Progenitor cell of endocrine pancreas (in vitro differentiated cells): Measurements from ENCODE around the gene DUSP9. TPM values are rescaled to one million over a fixed set of nuclear protein-coding genes. Genes with fewer than 3 reads are reported as not detected.

Source experiments
- DNase-seq: peaks from one replicate; pipeline ENCODE4 v3.0.0; 2021; ENCODE audit warnings: low spot score; ENCODE audit not compliant: unreplicated experiment
- H3K27ac Mint-ChIP-seq: 2 replicates; pipeline ENCODE4 v1.8.0; 2021; ENCODE audit warnings: mild to moderate bottlenecking, moderate library complexity, mixed read lengths
- H3K27me3 Mint-ChIP-seq: 2 replicates; pipeline ENCODE4 v1.8.0; 2021; ENCODE audit warnings: mixed read lengths
- H3K36me3 Mint-ChIP-seq: 2 replicates; pipeline ENCODE4 v1.8.0; 2022; ENCODE audit warnings: mixed read lengths; ENCODE audit not compliant: insufficient read depth
- H3K4me1 Mint-ChIP-seq: 2 replicates; pipeline ENCODE4 v1.8.0; 2021; ENCODE audit warnings: low read depth, mixed read lengths
- H3K4me3 Mint-ChIP-seq: 2 replicates; pipeline ENCODE4 v1.8.0; 2021; ENCODE audit warnings: low read depth, mild to moderate bottlenecking, moderate library complexity, mixed read lengths
- H3K9me3 Mint-ChIP-seq: 2 replicates; pipeline ENCODE4 v1.8.0; 2021; ENCODE audit warnings: low read depth, mixed read lengths
- CTCF ChIP-seq: fragments of 200-600 bp; sonication (generic); IDR thresholded peaks from one replicate; pipeline ENCODE4 v1.5.0; 2021; ENCODE audit warnings: antibody characterized with exemption, mild to moderate bottlenecking; ENCODE audit not compliant: unreplicated experiment
- total RNA-seq: library from RNA; stranded (reverse); gene quantifications from 2 replicates; pipeline ENCODE4 v1.2.1, GENCODE V29; 2021

DUSP9 gene
- total RNA-seq, 1 donor from 2014 or later: 36.5 TPM

GRCh38 chrX:153637121-153638040 lies 9.6 kb upstream of the DUSP9 start:
- H3K4me3 Mint-ChIP-seq: no peak overlapping the region
- peaks cover 15% of the 10 kb centered on the region for H3K4me1 Mint-ChIP-seq
- H3K27me3 Mint-ChIP-seq: peaks cover 9% of the 10 kb centered on the region
- no peak overlapping the region for H3K27ac Mint-ChIP-seq
- DNase-seq: no peak
- no peaks in the 10 kb centered on the region for H3K36me3 Mint-ChIP-seq
- no peak for TF ChIP-seq CTCF
- H3K9me3 Mint-ChIP-seq: no peaks in the 10 kb centered on the region

GRCh38 chrX:153638041-153638371 lies 9.0 kb upstream of the DUSP9 start:
- H3K4me3 Mint-ChIP-seq: no peak overlapping the region
- TF ChIP-seq CTCF: no peak
- DNase-seq: no peak
- H3K9me3 Mint-ChIP-seq: no peaks in the 10 kb centered on the region
- no peaks in the 10 kb centered on the region for H3K36me3 Mint-ChIP-seq
- H3K4me1 Mint-ChIP-seq: peaks cover 19% of the 10 kb centered on the region
- peaks cover 14% of the 10 kb centered on the region for H3K27me3 Mint-ChIP-seq
- H3K27ac Mint-ChIP-seq: no peak overlapping the region

- Mint-ChIP-seq H3K9me3 (no peaks in the 10 kb centered on the region), H3K4me3 (no peak overlapping the region), H3K27ac (no peak overlapping the region), H3K27me3 (peaks cover 14% of the 10 kb centered on the region), H3K36me3 (no peaks in the 10 kb centered on the region), H3K4me1 (peaks cover 20% of the 10 kb centered on the region)
- no peak for TF ChIP-seq CTCF
- no peak for DNase-seq
These were observed 8.4 kb upstream of the DUSP9 start for GRCh38 chrX:153638436-153639176.

DNA sequence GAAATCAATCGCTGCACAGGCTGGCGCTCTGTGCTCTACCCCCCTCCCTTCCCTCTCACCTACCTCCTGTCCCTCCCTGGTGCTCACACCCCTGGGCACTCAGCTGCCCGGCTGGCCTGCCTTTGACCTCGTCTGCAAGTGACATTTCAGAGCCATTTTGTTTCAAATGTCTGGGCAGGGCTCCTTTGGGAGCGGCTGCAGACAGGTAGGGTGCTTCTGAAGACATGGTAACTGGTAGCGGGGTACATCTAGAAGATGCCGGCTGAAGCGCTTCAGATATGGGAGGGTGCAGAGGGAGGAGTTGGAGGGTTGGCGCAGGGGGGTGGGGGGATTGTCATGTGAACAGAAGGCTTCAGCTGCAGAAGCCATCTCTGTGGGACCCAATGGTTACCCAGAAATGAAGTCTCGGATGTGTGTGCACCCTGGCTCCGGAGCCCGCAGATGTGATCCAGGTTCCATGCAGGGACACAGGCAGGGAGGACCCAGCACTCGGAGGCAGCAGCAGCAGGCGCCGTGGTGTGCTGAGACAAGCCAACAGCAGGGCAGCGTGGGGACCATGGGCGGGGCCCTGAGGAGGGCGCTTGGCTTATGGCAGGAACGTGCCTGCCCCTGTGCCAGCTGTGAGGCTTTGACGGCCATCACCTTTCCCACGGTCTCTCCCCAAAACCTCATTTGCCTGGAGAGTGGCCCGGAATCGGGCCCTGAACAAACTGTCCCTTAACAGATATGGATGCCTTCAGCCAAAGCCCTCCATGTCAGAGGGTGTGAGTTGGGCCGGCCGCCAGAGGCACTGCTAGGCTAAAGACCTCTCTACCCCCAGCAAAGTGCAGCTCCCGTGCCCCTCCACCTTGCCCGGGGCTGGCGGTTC lies 7.6 kb upstream of the DUSP9 start:
- peaks cover 14% of the 10 kb centered on the region for H3K27me3 Mint-ChIP-seq
- H3K27ac Mint-ChIP-seq: no peak overlapping the region
- H3K4me3 Mint-ChIP-seq: no peak overlapping the region
- DNase-seq: no peak
- H3K4me1 Mint-ChIP-seq: peaks cover 20% of the 10 kb centered on the region
- TF ChIP-seq CTCF: no peak
- H3K9me3 Mint-ChIP-seq: no peaks in the 10 kb centered on the region
- H3K36me3 Mint-ChIP-seq: no peaks in the 10 kb centered on the region
